ENCODE data around the gene CAMK2B. TPM values are rescaled to one million over a fixed set of nuclear protein-coding genes. Genes with fewer than 3 reads are reported as not detected.

The CAMK2B gene
- total RNA-seq, 1 donor from 2014 or later: 0.30 TPM

DNA sequence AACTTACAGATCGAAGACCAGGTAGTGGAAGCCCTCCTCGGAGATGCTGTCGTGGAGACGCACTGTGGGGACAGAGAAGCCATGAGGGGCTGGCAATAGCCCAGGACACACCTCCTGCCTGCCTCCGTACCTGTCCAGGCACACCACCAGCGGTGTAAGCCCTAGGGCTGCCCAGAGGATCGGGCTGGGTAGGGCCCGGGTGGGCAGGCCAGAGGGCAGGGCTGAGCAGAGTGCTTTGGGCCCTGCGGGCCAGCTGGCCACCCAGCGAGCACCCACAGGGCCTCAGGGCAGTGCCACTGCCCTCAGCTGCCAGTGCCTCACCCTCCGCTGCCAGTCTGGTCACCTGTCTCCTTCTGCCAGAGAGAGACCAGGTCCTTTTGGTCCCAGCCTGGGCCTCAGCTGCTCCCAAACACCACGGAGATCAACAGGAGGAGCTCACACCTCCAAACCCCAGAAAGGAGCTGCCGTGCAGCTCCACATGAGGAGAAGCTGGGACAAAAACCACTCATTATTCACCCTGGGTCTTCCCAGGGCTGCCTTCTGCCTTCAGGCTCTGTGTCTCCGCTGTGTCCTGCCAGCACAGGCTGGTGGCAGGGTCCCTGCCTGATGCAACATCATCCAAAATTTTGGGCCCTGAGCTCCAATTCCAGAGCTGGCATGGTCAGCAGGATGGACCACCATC lies 66.4 kb downstream of the CAMK2B start:
- H3K4me3 ChIP-seq: no peak overlapping the region
- peaks cover 35% of the 10 kb centered on the region for H3K4me1 ChIP-seq
- TF ChIP-seq, protein P1, sequence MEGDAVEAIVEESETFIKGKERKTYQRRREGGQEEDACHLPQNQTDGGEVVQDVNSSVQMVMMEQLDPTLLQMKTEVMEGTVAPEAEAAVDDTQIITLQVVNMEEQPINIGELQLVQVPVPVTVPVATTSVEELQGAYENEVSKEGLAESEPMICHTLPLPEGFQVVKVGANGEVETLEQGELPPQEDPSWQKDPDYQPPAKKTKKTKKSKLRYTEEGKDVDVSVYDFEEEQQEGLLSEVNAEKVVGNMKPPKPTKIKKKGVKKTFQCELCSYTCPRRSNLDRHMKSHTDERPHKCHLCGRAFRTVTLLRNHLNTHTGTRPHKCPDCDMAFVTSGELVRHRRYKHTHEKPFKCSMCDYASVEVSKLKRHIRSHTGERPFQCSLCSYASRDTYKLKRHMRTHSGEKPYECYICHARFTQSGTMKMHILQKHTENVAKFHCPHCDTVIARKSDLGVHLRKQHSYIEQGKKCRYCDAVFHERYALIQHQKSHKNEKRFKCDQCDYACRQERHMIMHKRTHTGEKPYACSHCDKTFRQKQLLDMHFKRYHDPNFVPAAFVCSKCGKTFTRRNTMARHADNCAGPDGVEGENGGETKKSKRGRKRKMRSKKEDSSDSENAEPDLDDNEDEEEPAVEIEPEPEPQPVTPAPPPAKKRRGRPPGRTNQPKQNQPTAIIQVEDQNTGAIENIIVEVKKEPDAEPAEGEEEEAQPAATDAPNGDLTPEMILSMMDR (IDR thresholded peaks at IDR 0.05): no peak
- peaks cover 10% of the 10 kb centered on the region for H3K27me3 ChIP-seq (ENCODE audit: low read depth)
- peak overlapping the region; percentile 63 for H3K27ac ChIP-seq
- H3K9me3 ChIP-seq: no peaks in the 10 kb centered on the region
- no peaks in the 10 kb centered on the region for H3K36me3 ChIP-seq
- DNase-seq: no peak
- ATAC-seq: no peak
- intact Hi-C loops (cut with DNase I): no loop called here

GRCh38 chr7:44258423-44258760 lies 67.0 kb downstream of the CAMK2B start:
- TF ChIP-seq, protein P1 (IDR thresholded peaks at IDR 0.05): no peak

GRCh38 chr7:44257618-44258422 lies 67.6 kb downstream of the CAMK2B start:
- Histone ChIP-seq H3K27me3 (ENCODE audit: low read depth) (peaks cover 2% of the 10 kb centered on the region), H3K36me3 (no peaks in the 10 kb centered on the region), H3K4me3 (no peak overlapping the region), H3K9me3 (no peaks in the 10 kb centered on the region), H3K27ac (peak overlapping the region; percentile 63), H3K4me1 (peaks cover 35% of the 10 kb centered on the region)
- ATAC-seq: peak; percentile 83 to 86
- TF ChIP-seq, protein P1 (IDR thresholded peaks at IDR 0.05): peak; percentile 13
- intact Hi-C loops (cut with DNase I): no loop called here
- DNase-seq: peak; percentile 83

More at GRCh38 chr7:44258423-44258760, 67.0 kb downstream of the CAMK2B start:
- H3K27me3 ChIP-seq (ENCODE audit: low read depth): peaks cover 8% of the 10 kb centered on the region
- H3K4me1 ChIP-seq: peaks cover 35% of the 10 kb centered on the region
- intact Hi-C loops (cut with DNase I): no loop called here
- DNase-seq (no peak), ATAC-seq (no peak)
- no peak overlapping the region for H3K4me3 ChIP-seq
- no peaks in the 10 kb centered on the region for H3K9me3 ChIP-seq
- H3K27ac ChIP-seq: peak overlapping the region; percentile 43
- H3K36me3 ChIP-seq: no peaks in the 10 kb centered on the region

- H3K27ac ChIP-seq: peak overlapping the region; percentile 63
- intact Hi-C loops (cut with DNase I): no loop called here
- ATAC-seq (no peak), DNase-seq (no peak)
- no peaks in the 10 kb centered on the region for H3K9me3 ChIP-seq
- peaks cover 35% of the 10 kb centered on the region for H3K4me1 ChIP-seq
- no peaks in the 10 kb centered on the region for H3K27me3 ChIP-seq (ENCODE audit: low read depth)
- H3K4me3 ChIP-seq: no peak overlapping the region
- TF ChIP-seq, protein P1 (IDR thresholded peaks at IDR 0.05): no peak
- H3K36me3 ChIP-seq: no peaks in the 10 kb centered on the region
Measured at GRCh38 chr7:44257213-44257612, 68.2 kb downstream of the CAMK2B start.

GRCh38 chr7:44256459-44256858 lies 68.9 kb downstream of the CAMK2B start:
- peaks cover 35% of the 10 kb centered on the region for H3K4me1 ChIP-seq
- no peak overlapping the region for H3K27ac ChIP-seq
- H3K4me3 ChIP-seq: no peak overlapping the region
- no peaks in the 10 kb centered on the region for H3K36me3 ChIP-seq
- H3K27me3 ChIP-seq (ENCODE audit: low read depth): no peaks in the 10 kb centered on the region
- TF ChIP-seq, protein P1 (IDR thresholded peaks at IDR 0.05): no peak
- no peaks in the 10 kb centered on the region for H3K9me3 ChIP-seq
- ATAC-seq (no peak), DNase-seq (no peak)
- intact Hi-C loops (cut with DNase I): no loop called here
